Measurements from ENCODE around the gene CCT6B. TPM values are rescaled to one million over a fixed set of nuclear protein-coding genes. Genes with fewer than 3 reads are reported as not detected.

CCT6B gene
- total RNA-seq, 1 donor from 2014 or later: 1.5 TPM

DNA sequence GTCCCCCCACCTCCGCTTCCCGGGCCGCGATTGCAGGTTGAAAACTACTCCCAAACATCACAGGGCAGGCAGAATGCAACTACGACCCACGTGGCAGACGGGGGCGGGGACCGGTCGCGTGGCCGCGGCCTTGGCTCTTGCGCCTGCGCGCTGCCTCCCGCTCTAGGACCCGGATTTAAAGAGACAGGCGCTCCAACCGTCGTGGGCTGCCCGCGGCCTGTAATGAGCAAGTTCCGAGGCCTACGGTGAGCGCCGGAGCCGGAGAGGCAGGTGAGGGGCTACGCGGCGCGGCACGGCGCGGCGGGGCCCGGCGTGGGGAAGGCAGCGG lies 19.1 kb upstream of the CCT6B start, which contains the start of gene LIG3:
TSS of gene LIG3 (plus strand) at position 160 of the 328 bp plus-strand sequence. CDS start 2,494 bp downstream, outside the sequence.
- Histone ChIP-seq H3K27me3 (ENCODE audit: low read depth) (no peaks in the 10 kb centered on the region), H3K9me3 (no peaks in the 10 kb centered on the region), H3K36me3 (no peaks in the 10 kb centered on the region), H3K4me3 (peak within 1 kb of the TSS; percentile 77), H3K4me1 (peaks cover 23% of the 10 kb centered on the region), H3K27ac (peak within 1 kb of the TSS; percentile 99)
- ATAC-seq: peak; percentile 94
- intact Hi-C loops (cut with DNase I): no loop called here
- TF ChIP-seq, protein P1, sequence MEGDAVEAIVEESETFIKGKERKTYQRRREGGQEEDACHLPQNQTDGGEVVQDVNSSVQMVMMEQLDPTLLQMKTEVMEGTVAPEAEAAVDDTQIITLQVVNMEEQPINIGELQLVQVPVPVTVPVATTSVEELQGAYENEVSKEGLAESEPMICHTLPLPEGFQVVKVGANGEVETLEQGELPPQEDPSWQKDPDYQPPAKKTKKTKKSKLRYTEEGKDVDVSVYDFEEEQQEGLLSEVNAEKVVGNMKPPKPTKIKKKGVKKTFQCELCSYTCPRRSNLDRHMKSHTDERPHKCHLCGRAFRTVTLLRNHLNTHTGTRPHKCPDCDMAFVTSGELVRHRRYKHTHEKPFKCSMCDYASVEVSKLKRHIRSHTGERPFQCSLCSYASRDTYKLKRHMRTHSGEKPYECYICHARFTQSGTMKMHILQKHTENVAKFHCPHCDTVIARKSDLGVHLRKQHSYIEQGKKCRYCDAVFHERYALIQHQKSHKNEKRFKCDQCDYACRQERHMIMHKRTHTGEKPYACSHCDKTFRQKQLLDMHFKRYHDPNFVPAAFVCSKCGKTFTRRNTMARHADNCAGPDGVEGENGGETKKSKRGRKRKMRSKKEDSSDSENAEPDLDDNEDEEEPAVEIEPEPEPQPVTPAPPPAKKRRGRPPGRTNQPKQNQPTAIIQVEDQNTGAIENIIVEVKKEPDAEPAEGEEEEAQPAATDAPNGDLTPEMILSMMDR (IDR thresholded peaks at IDR 0.05): no peak
- peak; percentile 96 for DNase-seq

DNA sequence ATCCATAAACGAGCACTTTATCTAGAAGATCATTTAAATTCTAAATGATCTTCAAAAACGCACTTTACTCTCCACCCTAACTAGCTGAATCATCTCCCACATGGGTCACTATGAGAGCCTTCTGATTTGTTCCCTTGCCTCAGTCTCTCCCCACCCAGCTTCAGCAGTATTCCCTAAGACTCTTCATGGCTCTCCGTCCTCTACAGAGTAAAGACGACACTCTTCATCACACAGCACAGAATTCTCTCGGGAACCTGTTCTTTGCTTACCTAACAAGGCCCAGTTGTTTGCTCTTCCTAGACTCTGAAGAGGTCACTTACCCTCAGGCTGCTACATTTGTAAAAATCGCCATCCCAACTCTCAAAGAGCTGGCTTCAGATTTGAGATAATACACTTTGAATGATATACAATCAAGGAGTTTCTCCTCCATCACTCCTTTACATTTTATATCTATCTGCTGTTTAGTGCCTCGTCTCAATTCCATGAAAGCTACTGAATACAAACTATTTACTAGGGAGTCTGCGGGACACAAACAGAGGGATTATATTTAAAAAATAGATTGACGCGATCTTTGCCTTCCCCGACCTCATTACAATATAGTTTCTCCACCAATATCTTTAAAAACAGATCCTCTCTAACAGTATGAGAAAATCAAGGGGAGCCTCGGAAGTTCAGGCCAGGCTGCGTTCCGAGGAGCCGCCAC lies 18.5 kb upstream of the CCT6B start:
- Histone ChIP-seq H3K4me3 (peak overlapping the region; percentile 77), H3K27me3 (ENCODE audit: low read depth) (no peaks in the 10 kb centered on the region), H3K9me3 (no peaks in the 10 kb centered on the region), H3K36me3 (no peaks in the 10 kb centered on the region), H3K4me1 (peaks cover 23% of the 10 kb centered on the region), H3K27ac (peak overlapping the region; percentile 99)
- intact Hi-C loops (cut with DNase I): no loop called here
- no peak for DNase-seq
- TF ChIP-seq, protein P1 (IDR thresholded peaks at IDR 0.05): no peak
- no peak for ATAC-seq

DNA sequence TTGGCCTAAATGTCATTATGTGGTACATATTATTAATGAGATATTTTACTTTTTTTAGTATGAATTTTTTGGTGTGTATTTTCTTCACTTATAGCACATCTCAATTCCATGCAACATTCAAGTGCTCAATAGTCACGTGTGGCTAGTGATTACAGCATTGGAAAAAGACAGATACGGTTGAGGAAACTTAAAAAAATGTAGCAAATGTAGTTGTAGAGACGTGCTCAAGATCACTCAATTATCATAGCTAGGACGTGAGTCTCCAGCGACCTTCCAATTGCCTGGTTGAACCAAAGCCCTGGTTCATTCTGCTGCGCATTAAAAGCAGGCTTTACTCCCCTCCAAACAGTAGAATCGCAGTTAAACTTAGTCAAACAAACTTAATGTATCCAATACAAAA lies 17.9 kb upstream of the CCT6B start:
- TF ChIP-seq, protein P1 (IDR thresholded peaks at IDR 0.05): no peak
- no peak overlapping the region for H3K27ac ChIP-seq
- intact Hi-C loops (cut with DNase I): no loop called here
- DNase-seq (no peak), ATAC-seq (no peak)
- no peaks in the 10 kb centered on the region for H3K27me3 ChIP-seq (ENCODE audit: low read depth)
- H3K36me3 ChIP-seq: no peaks in the 10 kb centered on the region
- H3K9me3 ChIP-seq: no peaks in the 10 kb centered on the region
- no peak overlapping the region for H3K4me3 ChIP-seq
- peaks cover 23% of the 10 kb centered on the region for H3K4me1 ChIP-seq

DNA sequence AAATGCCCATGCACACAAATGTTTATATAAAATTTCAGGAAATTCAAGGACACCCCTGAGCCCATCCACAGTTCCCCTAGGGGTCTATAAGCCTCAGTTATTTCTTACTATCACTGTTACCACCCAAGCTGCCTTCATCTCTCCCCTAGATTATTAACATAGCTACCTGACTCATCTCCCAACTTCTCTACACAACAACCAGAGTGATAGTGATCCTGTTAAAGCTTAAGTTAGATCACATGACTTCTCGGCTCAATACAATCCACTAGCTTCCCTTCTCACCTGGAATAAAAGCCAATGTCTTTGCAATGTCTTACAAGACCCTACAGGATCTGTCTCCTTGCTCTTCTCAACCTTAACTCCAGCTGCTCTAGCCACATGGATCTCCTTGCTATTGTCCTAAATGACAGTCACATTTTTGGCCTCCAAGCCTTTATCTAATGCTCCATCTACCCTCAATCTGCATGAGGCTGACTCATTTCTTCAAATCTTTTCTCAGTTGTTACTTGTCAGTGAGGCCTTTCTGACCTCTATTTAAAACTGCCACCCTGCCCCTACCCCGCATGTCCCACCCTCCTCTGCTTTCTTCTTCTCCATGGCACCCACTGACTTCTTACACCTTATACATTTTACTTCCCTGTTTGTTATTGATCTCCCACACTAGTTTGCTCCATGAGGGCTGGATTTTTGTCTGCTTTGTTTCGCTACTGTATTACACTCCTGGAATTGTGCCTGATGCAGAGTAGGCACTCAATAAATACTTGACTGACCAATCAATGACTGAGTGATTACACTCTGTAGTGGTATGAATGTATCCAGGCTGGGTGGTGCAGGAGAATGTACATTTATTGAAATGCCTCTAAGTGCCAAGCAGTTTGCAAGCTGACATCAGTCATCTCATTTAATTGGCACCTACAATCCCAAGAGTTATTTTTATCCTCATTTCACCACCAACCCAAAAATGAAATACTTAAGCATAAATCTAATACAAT lies 13.8 kb upstream of the CCT6B start:
- Histone ChIP-seq H3K27ac (no peak overlapping the region), H3K4me1 (peaks cover 8% of the 10 kb centered on the region), H3K4me3 (no peak overlapping the region), H3K9me3 (no peaks in the 10 kb centered on the region), H3K36me3 (no peaks in the 10 kb centered on the region), H3K27me3 (ENCODE audit: low read depth) (no peaks in the 10 kb centered on the region)
- TF ChIP-seq, protein P1 (IDR thresholded peaks at IDR 0.05): no peak
- intact Hi-C loops (cut with DNase I): no loop called here
- ATAC-seq (no peak), DNase-seq (no peak)

DNA sequence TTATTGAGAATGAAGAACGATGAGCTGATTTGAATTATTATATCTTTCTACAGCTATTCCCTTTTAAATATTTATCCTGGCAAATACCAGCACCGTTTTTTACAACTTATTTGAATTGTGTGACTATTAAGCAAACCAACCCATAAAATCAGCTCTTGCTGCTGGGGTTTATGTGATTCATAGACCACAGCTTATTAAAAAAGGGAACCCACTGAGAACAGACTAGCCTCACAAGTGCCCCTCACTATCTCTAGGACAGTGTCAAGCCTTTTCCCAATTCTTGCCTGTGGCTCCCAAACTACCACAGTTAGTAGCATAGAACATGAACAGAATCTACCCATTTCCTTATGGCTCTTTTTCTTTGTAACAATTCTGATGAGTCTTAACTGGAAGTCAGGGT lies 12.9 kb upstream of the CCT6B start:
- no peaks in the 10 kb centered on the region for H3K9me3 ChIP-seq
- H3K4me1 ChIP-seq: no peaks in the 10 kb centered on the region
- TF ChIP-seq, protein P1 (IDR thresholded peaks at IDR 0.05): no peak
- no peak overlapping the region for H3K4me3 ChIP-seq
- DNase-seq (no peak), ATAC-seq (no peak)
- intact Hi-C loops (cut with DNase I): no loop called here
- H3K27me3 ChIP-seq (ENCODE audit: low read depth): no peaks in the 10 kb centered on the region
- no peaks in the 10 kb centered on the region for H3K36me3 ChIP-seq
- no peak overlapping the region for H3K27ac ChIP-seq

Data from lower lobe of right lung (tissue), 2 donors.